HT-29 (cell line): ENCODE measurements around the gene CD80. TPM values are rescaled to one million over a fixed set of nuclear protein-coding genes. Genes with fewer than 3 reads are reported as not detected.
"Not testable (repeated sequence)": the region's sequence is repeated elsewhere in the genome, so short reads cannot be mapped to it uniquely, and the experiment has no call there.

Experiments
- DNase-seq: peaks from one replicate; pipeline ENCODE4 v3.0.0-alpha.2; 2015; ENCODE audit warnings: low spot score
- total RNA-seq: library from RNA; depleted of rRNA; stranded (reverse); fragments of >200 nt; shearing (Covaris generic); gene quantifications from 2 replicates; pipeline ENCODE4 v1.2.3, GENCODE V29; 2014

The CD80 gene
- total RNA-seq, 1 experiment from 2014 or later: not detected

DNA sequence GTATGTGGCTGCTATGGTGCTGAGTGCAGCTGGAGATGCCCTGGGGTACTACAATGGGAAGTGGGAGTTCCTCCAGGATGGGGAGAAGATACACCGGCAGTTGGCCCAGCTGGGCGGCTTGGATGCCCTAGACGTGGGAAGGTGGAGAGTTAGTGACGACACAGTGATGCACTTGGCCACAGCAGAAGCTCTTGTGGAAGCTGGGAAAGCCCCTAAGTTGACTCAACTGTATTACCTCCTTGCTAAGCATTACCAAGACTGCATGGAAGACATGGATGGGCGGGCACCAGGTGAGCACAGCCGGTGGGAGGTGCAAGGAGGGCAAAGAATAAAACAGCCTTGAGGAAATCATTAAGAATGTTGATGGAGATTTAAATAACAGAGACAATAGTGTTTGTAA, 22.8 kb upstream of the CD80 start:
- no peak for DNase-seq

DNA sequence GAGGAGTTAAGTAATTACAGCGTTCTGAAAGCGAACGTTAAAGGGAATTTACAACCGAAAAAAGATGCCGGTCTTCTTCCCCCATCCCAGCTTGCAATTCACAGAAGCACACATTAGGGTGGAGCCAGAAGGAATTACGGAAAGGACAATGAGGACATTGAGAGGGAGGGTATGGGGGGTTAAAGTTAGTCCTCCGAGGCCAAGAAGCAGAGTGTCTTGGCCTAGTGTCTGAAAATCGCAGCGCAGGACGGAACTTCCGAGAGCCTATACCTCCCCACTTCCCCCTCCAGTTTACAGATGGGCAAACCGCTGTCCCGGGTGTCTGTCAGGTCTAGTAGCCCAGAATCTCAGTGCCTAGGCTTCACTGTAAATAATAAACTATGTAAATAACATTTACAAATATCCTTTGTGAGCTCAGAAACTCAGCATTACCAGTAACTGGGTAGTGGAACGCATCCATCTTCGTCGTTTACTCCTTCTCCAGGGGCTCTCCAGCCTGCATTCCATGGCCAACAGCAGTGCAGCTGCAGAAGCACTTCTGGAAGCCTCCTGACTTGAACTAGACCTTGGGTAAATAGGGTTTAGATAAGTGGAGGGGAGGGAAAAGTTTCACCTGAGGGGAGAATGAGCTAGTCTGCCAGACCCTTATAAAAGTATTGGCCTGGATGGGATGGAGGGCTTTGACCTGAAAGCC, 20.8 kb upstream of the CD80 start:
- DNase-seq: no peak

DNA sequence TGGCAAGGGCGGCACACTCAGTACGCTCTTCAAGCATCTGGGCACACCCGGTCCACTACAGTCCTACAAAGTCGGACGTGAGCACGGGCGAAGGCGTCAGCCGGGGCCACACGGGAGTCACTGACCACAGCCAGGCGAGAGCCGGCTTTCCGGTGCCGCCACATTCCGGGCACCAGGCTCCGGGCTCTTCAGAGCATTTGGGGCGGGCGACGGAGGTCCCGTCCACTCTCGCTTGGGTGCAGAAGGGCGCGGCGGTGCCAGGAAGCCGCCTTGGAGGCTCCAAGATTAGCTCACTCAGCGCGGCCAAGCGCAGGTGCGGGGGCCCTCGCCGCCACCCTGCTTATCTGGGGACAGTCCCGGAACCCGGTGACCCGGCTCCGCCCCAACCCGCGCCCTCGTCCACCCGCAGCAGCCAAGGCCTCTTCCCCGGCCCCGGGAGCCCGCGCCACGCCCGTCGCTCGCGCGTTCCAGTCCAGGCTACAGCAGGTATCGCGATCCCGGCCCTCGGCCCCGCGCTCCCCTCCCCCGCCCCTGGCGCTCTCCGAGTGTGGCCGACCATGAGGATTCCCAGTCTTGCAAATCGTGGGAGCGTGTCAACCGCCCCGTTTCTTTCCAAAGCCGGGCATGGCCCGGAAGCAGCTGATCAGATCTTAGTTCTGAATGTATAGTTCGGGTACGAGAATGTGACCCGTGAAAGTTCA, 20.1 kb upstream of the CD80 start, which contains the start of gene ADPRH:
Gene ADPRH (plus strand): TSS at position 127 of the 701 bp plus-strand sequence. CDS start 2,678 bp downstream, outside the sequence.
- DNase-seq: peak; percentile 66

- no peak for DNase-seq
These were observed 16.1 kb upstream of the CD80 start for GRCh38 chr3:119575507-119575906.

DNA sequence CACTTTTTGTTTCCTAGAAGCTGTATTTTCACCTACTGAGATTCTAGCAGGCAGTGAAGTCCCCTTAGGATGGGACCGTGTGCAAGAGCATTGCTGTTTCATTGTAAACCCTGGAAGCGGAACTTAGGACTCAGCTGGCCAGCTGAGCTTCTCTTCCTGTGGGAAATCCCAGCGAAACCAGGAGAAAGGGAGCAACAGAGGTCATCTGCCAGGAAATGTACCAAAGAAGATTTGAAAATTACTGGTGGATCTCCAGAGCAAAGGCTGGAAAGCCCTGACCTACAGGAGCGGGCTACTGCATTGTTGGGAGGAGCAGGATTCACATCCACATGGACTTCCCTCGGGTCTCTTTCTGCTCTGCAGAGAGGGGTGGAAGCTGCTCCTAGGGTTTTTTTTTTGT, 12.3 kb upstream of the CD80 start:
- DNase-seq: no peak

DNA sequence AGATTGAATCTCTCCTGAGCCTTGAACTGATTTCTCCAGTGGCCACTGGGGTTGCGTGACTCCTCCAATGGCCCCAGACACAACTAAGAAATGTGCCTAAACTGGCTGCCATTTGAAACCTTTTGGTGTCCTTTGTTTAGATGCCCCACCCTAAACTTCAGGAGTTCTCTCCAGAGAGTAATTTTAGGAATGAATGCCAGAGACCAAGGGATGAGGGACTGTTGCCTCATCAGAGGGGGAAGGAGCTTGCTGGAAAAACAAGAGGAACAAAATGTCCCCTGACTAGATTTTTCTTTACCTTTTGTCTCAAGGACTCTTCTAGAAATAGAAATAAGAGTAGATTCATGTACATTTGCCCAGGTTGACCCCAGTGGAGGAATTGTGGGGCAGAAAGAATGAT, 11.8 kb upstream of the CD80 start:
- no peak for DNase-seq

DNA sequence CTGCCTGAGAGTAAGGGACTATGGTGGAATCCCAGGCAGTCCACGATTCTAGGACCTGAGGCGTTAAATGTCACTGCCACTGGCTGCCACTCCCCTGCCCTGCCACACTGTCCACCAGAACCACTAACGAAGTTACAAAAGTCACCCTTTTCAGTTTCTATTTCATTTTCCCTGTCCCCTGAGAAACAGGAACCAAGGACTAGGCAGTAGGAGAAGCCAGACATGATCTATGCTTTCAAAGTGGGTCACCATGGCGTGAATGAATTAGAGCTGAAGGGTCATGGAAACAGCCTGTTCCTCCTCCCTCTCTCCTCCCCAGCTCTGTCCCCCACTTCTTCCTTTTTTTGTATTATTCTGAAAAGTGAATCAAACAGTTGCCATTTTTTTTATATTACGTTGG, 10.8 kb upstream of the CD80 start:
- no peak for DNase-seq

GRCh38 chr3:119569156-119569555, 9.7 kb upstream of the CD80 start:
- no peak for DNase-seq

- DNase-seq: not testable (repeated sequence)
These were observed 3.9 kb upstream of the CD80 start for GRCh38 chr3:119563334-119563733.

DNA sequence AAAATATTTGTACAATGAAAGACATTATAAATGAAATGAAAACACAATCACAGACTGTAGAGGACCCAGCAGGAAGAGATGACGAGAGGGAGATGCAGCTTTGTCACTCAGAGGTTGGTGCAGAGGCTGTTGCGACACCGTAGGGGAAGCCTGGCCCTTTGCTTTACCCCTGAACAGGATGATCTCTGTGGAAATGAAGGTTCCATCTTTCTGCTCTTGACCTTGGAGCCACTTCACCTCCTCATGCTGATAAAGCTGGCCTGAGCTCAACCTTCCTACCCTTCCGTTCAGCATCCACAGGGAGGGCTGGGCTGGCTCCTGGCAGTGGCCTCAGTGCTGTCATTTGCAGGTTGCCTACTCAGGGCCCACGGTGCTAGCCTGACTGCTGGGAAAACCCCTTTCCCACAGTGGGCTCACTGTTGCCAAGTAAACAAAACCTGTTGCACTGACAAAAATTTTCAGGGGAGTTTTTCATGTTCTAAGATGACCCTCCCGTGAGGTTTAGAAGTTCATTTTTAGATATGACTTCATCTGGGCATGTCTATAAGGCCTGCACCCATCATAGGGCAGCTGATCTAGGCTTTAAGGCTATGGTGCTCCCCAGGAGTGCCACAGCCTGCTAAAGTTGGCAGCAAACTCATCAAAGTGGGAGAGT, 3.0 kb upstream of the CD80 start:
- no peak for DNase-seq

DNA sequence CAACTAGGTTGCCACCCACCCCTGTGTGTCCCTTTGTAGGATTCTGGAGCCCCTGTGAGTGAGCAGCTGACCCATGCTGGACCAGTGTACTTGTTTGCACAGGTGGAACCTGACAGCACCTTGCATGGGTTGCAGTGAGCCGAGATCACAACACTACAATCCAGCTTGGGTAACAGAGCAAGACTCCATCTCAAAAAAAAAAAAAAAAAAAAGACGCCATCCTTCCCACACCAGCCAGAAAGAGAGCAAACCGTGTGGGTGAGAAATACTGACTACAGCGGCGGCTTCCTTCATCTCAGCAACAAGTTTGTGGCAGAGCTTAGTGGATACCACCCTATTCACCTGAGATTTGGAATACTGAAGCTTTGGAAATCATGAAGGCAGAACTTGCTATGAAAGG, 746 bp upstream of the CD80 start:
- DNase-seq: no peak

GRCh38 chr3:119558626-119559317, 642 bp downstream of the CD80 start:
- no peak for DNase-seq

- no peak for DNase-seq
These were observed 1.5 kb downstream of the CD80 start for GRCh38 chr3:119557877-119558269.

DNA sequence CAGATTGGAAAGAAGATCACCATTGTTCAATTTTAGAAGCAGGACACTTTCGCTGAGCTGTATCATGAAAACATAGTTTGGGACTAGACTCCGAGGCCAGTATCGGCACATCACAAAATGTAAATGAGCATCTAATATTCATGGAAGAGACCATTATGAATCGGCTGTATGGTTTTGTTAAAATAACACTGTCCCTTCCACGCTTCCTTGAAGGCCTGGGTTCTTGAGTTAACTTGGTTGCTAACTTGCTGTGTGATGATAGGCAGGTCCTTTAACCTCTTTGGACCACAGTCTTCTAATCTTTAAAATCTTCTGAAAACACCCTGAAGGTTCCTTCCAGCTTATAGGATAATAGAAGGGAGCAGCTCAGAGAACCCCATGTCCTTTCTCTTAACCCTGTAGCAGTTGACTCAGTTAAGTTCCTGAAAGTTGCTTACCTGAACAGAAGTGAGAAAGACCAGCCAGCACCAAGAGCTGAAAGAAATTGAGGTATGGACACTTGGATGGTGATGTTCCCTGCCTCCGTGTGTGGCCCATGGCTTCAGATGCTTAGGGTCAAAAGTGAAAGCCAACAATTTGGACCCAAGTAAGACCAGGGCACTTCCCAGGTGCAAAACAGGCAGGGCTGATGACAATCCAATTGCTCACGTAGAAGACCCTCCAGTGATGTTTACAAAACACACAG, 2.1 kb downstream of the CD80 start:
- no peak for DNase-seq

DNA sequence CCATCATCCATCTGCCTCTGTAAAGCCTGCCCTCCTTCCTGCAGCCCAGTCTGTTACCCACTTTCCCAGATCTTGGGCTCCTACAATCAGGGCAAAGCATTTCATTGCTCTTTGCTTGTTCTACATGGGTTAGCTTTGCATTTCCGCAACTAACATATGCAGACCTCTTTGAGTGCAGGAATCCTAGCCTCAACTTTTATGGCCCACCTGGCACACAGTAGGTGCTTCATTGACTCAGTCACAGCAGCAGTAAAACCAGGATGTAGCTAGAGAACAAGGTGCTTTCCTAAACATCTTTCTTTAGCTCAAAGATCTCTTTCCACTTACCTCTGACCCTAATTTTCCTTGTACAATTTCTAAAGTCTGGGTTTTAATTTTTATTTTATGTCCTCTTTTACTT, 3.5 kb downstream of the CD80 start:
- DNase-seq: no peak

GRCh38 chr3:119555309-119555735, 4.1 kb downstream of the CD80 start:
- DNase-seq: no peak

DNA sequence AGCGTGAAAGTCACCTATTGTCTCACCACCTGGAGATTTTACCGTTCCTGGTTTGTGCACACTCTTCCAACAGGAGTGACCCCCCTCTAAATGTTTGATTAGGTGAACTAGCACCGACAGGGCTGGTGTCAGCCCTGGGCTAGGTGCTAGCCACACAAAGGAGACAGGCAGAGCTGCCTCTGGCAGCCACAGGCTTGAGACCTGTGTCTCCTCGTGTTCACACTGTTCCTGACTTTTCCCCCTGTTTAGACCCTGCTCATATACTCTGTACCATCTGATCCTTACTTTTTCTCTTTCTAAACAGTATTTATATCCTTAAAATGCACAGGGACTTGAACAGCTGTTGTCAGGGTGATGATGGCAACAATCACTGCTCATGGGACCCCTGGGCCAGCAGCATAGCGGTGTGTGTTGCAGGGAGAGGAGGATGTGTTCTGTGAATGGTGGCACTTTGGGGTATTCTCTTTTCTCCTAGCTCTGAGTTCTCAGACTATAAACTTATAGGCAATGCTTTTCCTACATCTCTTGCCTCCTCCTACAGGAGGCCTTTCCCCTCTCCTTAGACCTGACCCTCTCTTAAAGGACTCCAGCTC, 5.5 kb downstream of the CD80 start:
- DNase-seq: no peak

GRCh38 chr3:119552928-119553327, 6.5 kb downstream of the CD80 start:
- not testable (repeated sequence) for DNase-seq

DNA sequence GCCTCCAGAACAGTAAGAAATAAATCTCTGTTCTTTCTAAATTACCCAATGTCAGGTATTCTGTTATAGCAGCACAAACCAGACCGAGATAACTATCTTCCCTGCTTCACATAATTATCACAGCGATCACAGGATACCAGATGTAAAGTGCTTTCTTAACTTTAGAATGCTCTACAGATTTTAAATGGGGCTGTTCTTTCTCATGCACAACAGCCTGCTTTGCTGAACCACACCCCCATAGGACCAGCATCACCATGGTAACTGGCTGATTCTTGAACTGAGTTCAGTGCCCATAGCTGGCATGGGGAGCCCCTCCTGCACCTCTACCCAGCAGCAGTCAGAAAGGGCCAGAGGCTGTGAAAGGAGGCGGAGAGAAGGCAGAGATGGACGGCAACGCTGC, 7.8 kb downstream of the CD80 start:
- no peak for DNase-seq

- no peak for DNase-seq
These were observed 9.1 kb downstream of the CD80 start for GRCh38 chr3:119550192-119550910.
